B cell (primary cell): ENCODE measurements around the gene TAS2R13. TPM values are rescaled to one million over a fixed set of nuclear protein-coding genes. Genes with fewer than 3 reads are reported as not detected.

Experiments used
- ATAC-seq: fragments of 200-7000 bp; cut with Tn5 transposase; one replicate; pipeline ENCODE4 v1.10.0; 2021; ENCODE audit warnings: low read depth, mild to moderate bottlenecking, moderate number of reproducible peaks, moderate library complexity
- CTCF ChIA-PET: fragments of 350-600 bp; sonication (Branson Sonifier 250); formaldehyde crosslinking; loops from one replicate; lab custom pipeline; 2021; ENCODE audit warnings: antibody characterized with exemption, inconsistent platforms; lab: Charles Lee
- POLR2A ChIA-PET: fragments of 350-600 bp; sonication (Branson Sonifier 250); formaldehyde crosslinking; loops from one replicate; lab custom pipeline; 2021; ENCODE audit warnings: antibody characterized with exemption; lab: Charles Lee
- DNase-seq: peaks from one replicate; pipeline ENCODE4 v3.0.0; 2013
- H2AFZ ChIP-seq: 2 replicates; pipeline ENCODE4 v1.6.1; 2012; ENCODE audit warnings: mild to moderate bottlenecking, low read depth, low read length; ENCODE audit not compliant: insufficient read depth, poor library complexity, severe bottlenecking
- H3K27ac ChIP-seq, 2 donors: 1 replicate in 1 of 2; 2 replicates in 1 of 2; pipeline ENCODE4 v1.5.1; 2012 to 2013; ENCODE audit warnings: low read length in 2 of 2, mild to moderate bottlenecking in 2 of 2, moderate library complexity in 1 of 2
- H3K27me3 ChIP-seq, 4 experiments: fragments of 200-600 bp in 1 of 4; sonication (generic) in 1 of 4; replicated peaks in 1 of 4; 1 replicate in 2 of 4; 2 replicates in 2 of 4; pipeline versions ENCODE4 v1.6.1 to v1.7.0; 2013 to 2016; ENCODE audit warnings: low read length in 3 of 4, mild to moderate bottlenecking in 2 of 4, mixed read lengths in 1 of 4, moderate library complexity in 1 of 4; ENCODE audit not compliant: insufficient read depth in 4 of 4, control insufficient read depth in 3 of 4; ENCODE audit errors: control extremely low read depth in 1 of 4
- H3K36me3 ChIP-seq, 2 experiments: replicated peaks in 1 of 2; 1 replicate in 1 of 2; 2 replicates in 1 of 2; pipeline versions ENCODE4 v1.6.1 to v1.7.1; 2013; ENCODE audit warnings: low read length in 1 of 2; ENCODE audit not compliant: insufficient read depth in 2 of 2, control insufficient read depth in 1 of 2; ENCODE audit errors: control extremely low read depth in 1 of 2, extremely low read depth in 1 of 2
- H3K4me1 ChIP-seq, 2 donors: fragments of 200-600 bp in 1 of 2; sonication (generic) in 1 of 2; 1 replicate in 1 of 2; 2 replicates in 1 of 2; pipeline versions ENCODE4 v1.5.1 to v1.6.1; 2013 to 2017; ENCODE audit warnings: low read length in 2 of 2; ENCODE audit not compliant: control insufficient read depth in 2 of 2, insufficient read depth in 2 of 2
- H3K4me2 ChIP-seq: replicated peaks from 2 replicates; pipeline ENCODE3; 2012; ENCODE audit warnings: mild to moderate bottlenecking, low read depth, low read length; ENCODE audit not compliant: poor library complexity, severe bottlenecking
- H3K4me3 ChIP-seq, 5 experiments: fragments of 200-600 bp in 1 of 5; sonication (generic) in 1 of 5; 1 replicate in 3 of 5; 2 replicates in 2 of 5; pipeline versions ENCODE4 v1.5.1 to v1.7.0; 2011 to 2016; ENCODE audit warnings: low read length in 4 of 5, mild to moderate bottlenecking in 4 of 5, low read depth in 2 of 5, control low read depth in 1 of 5, moderate library complexity in 1 of 5; ENCODE audit not compliant: insufficient read depth in 1 of 5; ENCODE audit errors: control extremely low read depth in 1 of 5, extremely low read depth in 1 of 5
- H3K79me2 ChIP-seq: fragments of 200-600 bp; sonication (generic); one replicate; pipeline ENCODE4 v1.6.0; 2016; ENCODE audit warnings: low read length; ENCODE audit not compliant: control insufficient read depth, insufficient read depth
- H3K9ac ChIP-seq: fragments of 200-600 bp; sonication (generic); 2 replicates; pipeline ENCODE4 v1.6.1; 2017; ENCODE audit warnings: mild to moderate bottlenecking, low read length, moderate library complexity
- H3K9me3 ChIP-seq, 3 donors: one replicate each; pipeline versions ENCODE4 v1.6.1 to v1.7.1; 2013; ENCODE audit warnings: low read length in 2 of 3; ENCODE audit not compliant: control insufficient read depth in 2 of 3, insufficient read depth in 1 of 3; ENCODE audit errors: control extremely low read depth in 1 of 3
- H4K20me1 ChIP-seq: 2 replicates; pipeline ENCODE4 v1.6.0; 2012; ENCODE audit warnings: mild to moderate bottlenecking, low read length; ENCODE audit not compliant: insufficient read depth, control insufficient read depth, poor library complexity, severe bottlenecking
- H3K27ac Mint-ChIP-seq: one replicate; pipeline ENCODE4 v1.8.0; 2021; ENCODE audit warnings: mixed read lengths
- H3K27me3 Mint-ChIP-seq: one replicate; pipeline ENCODE4 v1.8.0; 2021; ENCODE audit warnings: mixed read lengths
- H3K4me1 Mint-ChIP-seq: one replicate; pipeline ENCODE4 v1.8.0; 2021; ENCODE audit warnings: mixed read lengths
- H3K4me3 Mint-ChIP-seq: one replicate; pipeline ENCODE4 v1.8.0; 2021; ENCODE audit warnings: mixed read lengths
- H3K9me3 Mint-ChIP-seq: one replicate; pipeline ENCODE4 v1.8.0; 2022; ENCODE audit warnings: mixed read lengths; ENCODE audit not compliant: insufficient read depth
- EZH2 ChIP-seq: IDR thresholded peaks from 2 replicates; pipeline ENCODE4 v1.6.1; 2012; ENCODE audit warnings: borderline replicate concordance, low read depth, mild to moderate bottlenecking, moderate library complexity, low read length; ENCODE audit not compliant: insufficient read depth, poor library complexity, severe bottlenecking
- WGBS: methylation state at CpG from one replicate; pipeline ENCODE4 v1.1.5; 2013; ENCODE audit warnings: missing lambda C conversion rate; ENCODE audit not compliant: insufficient coverage; 5-methylcytosine and 5-hydroxymethylcytosine counted together
- intact Hi-C: fragments of 100-400 bp; cut with micrococcal nuclease; formaldehyde crosslinking; loops from one replicate; pipeline ENCODE4 v1.10.0; 2022
- polyA minus RNA-seq: library from RNA; depleted of rRNA, polyadenylated mRNA; stranded (reverse); fragments of >200 nt; gene quantifications from 2 replicates; pipeline ENCODE4 v1.2.3, GENCODE V29; 2012
- polyA plus RNA-seq: library from polyadenylated mRNA; depleted of rRNA; stranded (reverse); fragments of >200 nt; gene quantifications from 2 replicates; pipeline ENCODE4 v1.2.3, GENCODE V29; 2012
- total RNA-seq, 2 donors: library from RNA; stranded (reverse); fragments of 120-200 nt in 1 of 2; gene quantifications; 1 replicate in 1 of 2; 2 replicates in 1 of 2; pipeline versions ENCODE4 v1.2.3 to v1.2.4, GENCODE V29; 2013 to 2022
- TF ChIP-seq, protein P1 (sequence below): fragments of 200-600 bp; IDR thresholded peaks from one replicate; pipeline ENCODE4 v1.8.0; 2022; ENCODE audit warnings: antibody characterized with exemption, mild to moderate bottlenecking

The TAS2R13 gene, protein sequence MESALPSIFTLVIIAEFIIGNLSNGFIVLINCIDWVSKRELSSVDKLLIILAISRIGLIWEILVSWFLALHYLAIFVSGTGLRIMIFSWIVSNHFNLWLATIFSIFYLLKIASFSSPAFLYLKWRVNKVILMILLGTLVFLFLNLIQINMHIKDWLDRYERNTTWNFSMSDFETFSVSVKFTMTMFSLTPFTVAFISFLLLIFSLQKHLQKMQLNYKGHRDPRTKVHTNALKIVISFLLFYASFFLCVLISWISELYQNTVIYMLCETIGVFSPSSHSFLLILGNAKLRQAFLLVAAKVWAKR
- total RNA-seq (0.96 and 1.9 TPM in 2 replicates), polyA plus RNA-seq (0.06 TPM in 1 of 2 replicates, not detected in the other), polyA minus RNA-seq (0.69 and 1.4 TPM in 2 replicates)
- 1.5 TPM for total RNA-seq (2013)

DNA sequence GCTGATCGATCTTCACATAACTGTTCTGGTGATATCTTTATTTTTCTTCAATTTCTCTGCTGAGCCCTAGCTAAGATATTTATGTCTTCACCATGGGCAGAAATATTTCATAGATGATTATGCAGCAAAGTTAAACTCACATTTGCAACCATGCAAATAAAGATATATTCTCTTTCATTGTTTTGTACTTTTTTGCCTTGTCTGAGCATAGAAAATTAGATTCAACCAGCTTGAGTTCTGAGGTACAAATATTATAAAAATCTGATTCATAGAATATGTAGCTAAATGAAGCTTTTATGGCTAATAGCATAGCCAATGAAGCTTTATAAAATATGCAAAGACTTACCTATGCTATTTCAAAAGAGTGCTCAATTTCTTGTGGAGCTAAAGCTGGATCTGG, at the start of gene TAS2R13:
Gene TAS2R13 (minus strand): TSS at position 101 of the 400 bp plus-strand sequence. CDS start 264 bp downstream, outside the sequence.
- no peak within 1 kb of the TSS for H3K27ac ChIP-seq
- no peaks in the 10 kb centered on the region for H3K27me3 ChIP-seq
- no peaks in the 10 kb centered on the region for H3K79me2 ChIP-seq
- Mint-ChIP-seq H3K27ac (no peak within 1 kb of the TSS), H3K27me3 (no peaks in the 10 kb centered on the region), H3K4me1 (no peaks in the 10 kb centered on the region), H3K9me3 (peaks cover 6% of the 10 kb centered on the region), H3K4me3 (no peak within 1 kb of the TSS)
- H3K4me1 ChIP-seq = no peaks in the 10 kb centered on the region
- no peak for TF ChIP-seq EZH2
- TF ChIP-seq, protein P1, sequence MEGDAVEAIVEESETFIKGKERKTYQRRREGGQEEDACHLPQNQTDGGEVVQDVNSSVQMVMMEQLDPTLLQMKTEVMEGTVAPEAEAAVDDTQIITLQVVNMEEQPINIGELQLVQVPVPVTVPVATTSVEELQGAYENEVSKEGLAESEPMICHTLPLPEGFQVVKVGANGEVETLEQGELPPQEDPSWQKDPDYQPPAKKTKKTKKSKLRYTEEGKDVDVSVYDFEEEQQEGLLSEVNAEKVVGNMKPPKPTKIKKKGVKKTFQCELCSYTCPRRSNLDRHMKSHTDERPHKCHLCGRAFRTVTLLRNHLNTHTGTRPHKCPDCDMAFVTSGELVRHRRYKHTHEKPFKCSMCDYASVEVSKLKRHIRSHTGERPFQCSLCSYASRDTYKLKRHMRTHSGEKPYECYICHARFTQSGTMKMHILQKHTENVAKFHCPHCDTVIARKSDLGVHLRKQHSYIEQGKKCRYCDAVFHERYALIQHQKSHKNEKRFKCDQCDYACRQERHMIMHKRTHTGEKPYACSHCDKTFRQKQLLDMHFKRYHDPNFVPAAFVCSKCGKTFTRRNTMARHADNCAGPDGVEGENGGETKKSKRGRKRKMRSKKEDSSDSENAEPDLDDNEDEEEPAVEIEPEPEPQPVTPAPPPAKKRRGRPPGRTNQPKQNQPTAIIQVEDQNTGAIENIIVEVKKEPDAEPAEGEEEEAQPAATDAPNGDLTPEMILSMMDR = no peak
- H3K4me3 ChIP-seq = no peak within 1 kb of the TSS
- peaks cover 2 to 8% (median 5%) of the 10 kb centered on the region in 3 donors for H3K9me3 ChIP-seq
- H2AFZ ChIP-seq = no peak within 1 kb of the TSS
- no peak within 1 kb of the TSS for H3K9ac ChIP-seq
- no peaks in the 10 kb centered on the region for H4K20me1 ChIP-seq
- no peak for ATAC-seq
- H3K4me2 ChIP-seq = no peak within 1 kb of the TSS
- no peaks in the 10 kb centered on the region for H3K36me3 ChIP-seq
- DNase-seq = no peak
- intact Hi-C loops = no loop called here
- POLR2A ChIA-PET = no interaction called here
- no CpG with 5 or more reads among the region's 1 CpG for WGBS
- CTCF ChIA-PET = no interaction called here

DNA sequence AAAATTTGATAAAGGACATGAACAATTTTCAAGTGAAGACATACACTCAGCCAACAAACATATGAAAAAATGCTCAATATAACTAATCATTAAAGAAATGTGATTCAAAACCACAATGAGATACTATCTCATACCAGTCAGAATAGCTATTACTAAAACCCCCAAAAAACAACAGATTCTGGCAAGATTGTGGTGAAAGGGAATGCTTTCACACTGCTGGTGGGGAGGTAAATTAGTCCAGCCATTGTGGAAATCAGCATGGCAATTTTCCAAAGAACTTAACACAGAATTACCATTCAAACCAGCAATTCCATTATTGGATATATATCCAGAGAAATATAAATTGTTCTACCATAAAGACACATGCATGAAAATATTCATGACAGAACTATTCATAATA, 48.4 kb upstream of the TAS2R13 start:
- ChIA-PET POLR2A (no interaction called here), CTCF (no interaction called here)
- Mint-ChIP-seq H3K4me1 (peaks cover 19% of the 10 kb centered on the region), H3K27me3 (no peaks in the 10 kb centered on the region), H3K9me3 (no peaks in the 10 kb centered on the region), H3K4me3 (no peak overlapping the region), H3K27ac (no peak overlapping the region)
- intact Hi-C loops = no loop called here
- TF ChIP-seq, protein P1 = no peak
- no peak for TF ChIP-seq EZH2
- Histone ChIP-seq H3K27ac (no peak overlapping the region), H3K27me3 (no peaks in the 10 kb centered on the region), H3K4me1 (peaks cover 11 to 12% of the 10 kb centered on the region in 2 donors), H3K36me3 (no peaks in the 10 kb centered on the region), H3K9me3 (peaks cover 0 to 3% (median 2%) of the 10 kb centered on the region in 3 donors), H3K9ac (no peak overlapping the region), H3K79me2 (peaks cover 13% of the 10 kb centered on the region), H3K4me2 (no peak overlapping the region), H4K20me1 (no peaks in the 10 kb centered on the region), H2AFZ (no peak overlapping the region), H3K4me3 (no peak overlapping the region)
- ATAC-seq (no peak), DNase-seq (no peak)
